H1 (cell line): ENCODE measurements around the gene MEGF11. TPM values are rescaled to one million over a fixed set of nuclear protein-coding genes. Genes with fewer than 3 reads are reported as not detected.

ENCODE experiments used
- CTCF ChIP-seq, 3 experiments: IDR thresholded peaks; 1 replicate in 2 of 3; 2 replicates in 1 of 3; pipeline versions ENCODE4 v1.5.1 to v1.6.1; 2011; ENCODE audit warnings: low read length in 3 of 3, mild to moderate bottlenecking in 3 of 3, inconsistent platforms in 2 of 3, low read depth in 1 of 3, moderate library complexity in 1 of 3; ENCODE audit not compliant: insufficient read depth in 1 of 3; ENCODE audit errors: control extremely low read depth in 1 of 3
- E2F6 ChIP-seq: IDR thresholded peaks from 2 replicates; pipeline ENCODE4 v1.6.1; 2012; ENCODE audit warnings: inconsistent platforms
- KDM4A ChIP-seq: IDR thresholded peaks from one replicate; pipeline ENCODE4 v1.7.1; 2012; ENCODE audit warnings: low read depth, mild to moderate bottlenecking, moderate library complexity, low read length, inconsistent platforms; ENCODE audit not compliant: severe bottlenecking
- NANOG ChIP-seq: IDR thresholded peaks from 2 replicates; pipeline ENCODE4 v1.6.1; 2011; ENCODE audit warnings: low read length, low read depth, mild to moderate bottlenecking, inconsistent platforms; ENCODE audit not compliant: insufficient read depth, poor library complexity, severe bottlenecking
- SIRT6 ChIP-seq: IDR thresholded peaks from one replicate; pipeline ENCODE4 v1.7.1; 2012; ENCODE audit warnings: low read length, inconsistent platforms
- polyA plus RNA-seq, 7 experiments: library from polyadenylated mRNA; depleted of rRNA in 3 of 7; stranded (reverse) in 5 of 7; unstranded in 2 of 7; fragments of >200 nt in 5 of 7; fragments of 200-250 nt in 2 of 7; gene quantifications; 1 replicate in 5 of 7; 2 replicates in 1 of 7; 4 replicates in 1 of 7; pipeline versions ENCODE4 v1.2.1 to v1.2.3, GENCODE V29; 2011 to 2013; ENCODE audit warnings: missing spikeins in 2 of 7, mixed read lengths in 2 of 7
- total RNA-seq: library from RNA; stranded (reverse); fragmentation: NEBNext Ultra II Directional; extraction: Animal tissue kit (Norgen Biotek cat#: 25700); gene quantifications from 2 replicates; pipeline ENCODE4 v1.2.1, GENCODE V29; 2021

The MEGF11 gene
- total and polyA plus RNA-seq, 2 of the 8 experiments (the other 6 are each of a cell fraction or from before 2014, with no cell fraction given) = 4.4 to 4.8 TPM

GRCh38 chr15:65951007-65951406, 302.5 kb downstream of the MEGF11 start (continued):
- TF ChIP-seq KDM4A (no peak), NANOG (no peak), CTCF (IDR thresholded peaks at IDR 0.05; ENCODE audit: control extremely low read depth in 1 of 3, insufficient read depth in 1 of 3, low read depth in 1 of 3, low read length in 3 of 3) (no peak), SIRT6 (no peak), E2F6 (no peak)
